Pancreas (tissue), 10 donors: ENCODE data around the gene ZEB2. TPM values are rescaled to one million over a fixed set of nuclear protein-coding genes. Genes with fewer than 3 reads are reported as not detected.

Experiments
- ATAC-seq, 4 donors: fragments of 200-7000 bp; cut with Tn5 transposase; one replicate each; pipeline versions ENCODE4 v1.8.0 to v1.9.1; 2020; ENCODE audit warnings: mild to moderate bottlenecking in 4 of 4, moderate library complexity in 4 of 4
- DNase-seq, 6 donors: peaks; one replicate each; pipeline ENCODE4 v3.0.0-alpha.2; 2020
- FAIRE-seq: peaks from 2 replicates; lab custom pipeline; 2012; peaks lifted over from hg19 to GRCh38; lab: Jason Lieb, UNC
- H3K27ac ChIP-seq, 4 donors: fragments of 200-600 bp; sonication (generic); 1 replicate in 3 of 4; 2 replicates in 1 of 4; pipeline versions ENCODE4 v1.5.0 to v1.8.0; 2020
- H3K27me3 ChIP-seq, 4 donors: fragments of 200-600 bp; one replicate each; pipeline ENCODE4 v1.8.0; 2021
- H3K36me3 ChIP-seq, 3 donors: fragments of 200-600 bp; sonication (generic) in 1 of 3; one replicate each; pipeline versions ENCODE4 v1.5.0 to v1.8.0; 2020 to 2021
- H3K4me1 ChIP-seq, 3 donors: fragments of 200-600 bp; one replicate each; pipeline ENCODE4 v1.8.0; 2021
- H3K4me3 ChIP-seq, 4 donors: fragments of 200-600 bp; sonication (generic) in 2 of 4; one replicate each; pipeline versions ENCODE4 v1.5.0 to v1.8.0; 2020 to 2021
- H3K9me3 ChIP-seq, 4 donors: fragments of 200-600 bp; one replicate each; pipeline ENCODE4 v1.8.0; 2021
- CTCF ChIP-seq, 4 donors: fragments of 200-600 bp; sonication (generic) in 3 of 4; IDR thresholded peaks; one replicate each; pipeline versions ENCODE4 v1.5.0 to v1.8.0; 2021; ENCODE audit warnings: antibody characterized with exemption in 4 of 4
- WGBS, 2 donors: extraction: QIAGEN DNeasy Blood & Tissue Kit; methylation state at CpG; one replicate each; pipeline ENCODE4 v1.1.7; 2013; 5-methylcytosine and 5-hydroxymethylcytosine counted together
- intact Hi-C, 3 donors: fragments of 100-400 bp; cut with DNase I; formaldehyde crosslinking; loops; one replicate each; pipeline versions ENCODE4 v1.11.1 to v1.14.2; 2022
- polyA plus RNA-seq, 2 donors: library from polyadenylated mRNA; stranded (reverse); fragments of 200-250 nt; gene quantifications; one replicate each; pipeline ENCODE4 v1.2.3, GENCODE V29; 2013
- total RNA-seq, 6 donors: library from RNA; stranded (reverse); fragmentation: NEBNext Ultra II Directional in 4 of 6; extraction: Animal tissue kit (Norgen Biotek cat#: 25700) in 4 of 6; gene quantifications; one replicate each; pipeline versions ENCODE4 v1.2.1 to v1.2.4, GENCODE V29; 2021 to 2023
- donor health status: healthy with polysubstance abuse.
- donor health status: DM: no; HTN: no; CAD: no; lungs with moderate emphysema.
- donor health status: DM: no; HTN: no; CAD: no.
- donor health status: control.
- donor health status: control.
- donor health status: Bipolar disorder and iron deficiency.
- donor health status: DM: yes; HTN: yes; CAD: no.
- donor health status: DM: no; HTN: no; CAD: no.
- donor health status: DM: no; HTN: no; CAD: no.
- donor health status: DM: yes; HTN: yes; CAD: no.

Gene ZEB2
- total and polyA plus RNA-seq, 8 donors = 3.8 to 38.6 (median 5.7) TPM

DNA sequence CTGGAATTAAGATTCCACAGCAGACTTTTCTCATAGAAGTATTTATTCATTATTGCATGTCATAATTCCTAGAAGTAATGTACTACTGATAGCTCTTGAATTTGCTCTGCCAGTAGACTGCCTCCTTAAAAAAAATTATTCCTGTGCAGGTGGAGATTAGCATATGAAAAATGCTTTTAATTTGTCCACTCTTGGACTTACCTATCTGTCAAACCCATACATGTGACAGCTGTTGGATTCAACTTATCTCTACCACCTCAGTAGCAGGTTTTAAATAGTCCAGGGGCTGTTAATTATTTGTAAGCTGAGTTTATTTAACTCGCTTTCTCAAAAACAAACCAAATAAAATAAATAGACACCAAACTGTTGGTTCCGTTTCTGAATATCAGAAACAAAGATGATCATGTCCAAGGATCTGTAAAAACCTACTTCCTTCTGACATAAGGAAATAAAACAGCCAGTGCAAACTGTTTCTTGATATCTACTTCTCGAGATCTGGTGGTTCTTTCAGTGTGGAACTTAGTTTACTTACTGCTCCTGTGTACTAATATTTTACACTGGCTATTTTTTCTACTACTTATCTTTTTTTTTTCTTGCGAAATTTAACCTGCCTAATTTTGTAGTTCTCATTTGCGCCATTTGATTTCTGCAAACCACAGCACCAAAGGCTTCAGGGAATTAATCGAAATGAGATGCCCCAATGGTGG, 44.2 kb downstream of the ZEB2 start:
- ATAC-seq = no peak
- H3K27ac ChIP-seq = no peak overlapping the region
- no peak for FAIRE-seq
- TF ChIP-seq CTCF (IDR thresholded peaks at IDR 0.05) = no peak
- no peaks in the 10 kb centered on the region for H3K27me3 ChIP-seq
- intact Hi-C loops = no loop called here
- no peak for DNase-seq
- peaks cover 0 to 13% (median 12%) of the 10 kb centered on the region in 3 donors for H3K4me1 ChIP-seq
- 43 to 45% methylated on average over 6 of the region's 6 CpGs for WGBS, 2 donors
- no peak overlapping the region for H3K4me3 ChIP-seq
- H3K9me3 ChIP-seq = no peaks in the 10 kb centered on the region
- H3K36me3 ChIP-seq = no peaks in the 10 kb centered on the region

DNA sequence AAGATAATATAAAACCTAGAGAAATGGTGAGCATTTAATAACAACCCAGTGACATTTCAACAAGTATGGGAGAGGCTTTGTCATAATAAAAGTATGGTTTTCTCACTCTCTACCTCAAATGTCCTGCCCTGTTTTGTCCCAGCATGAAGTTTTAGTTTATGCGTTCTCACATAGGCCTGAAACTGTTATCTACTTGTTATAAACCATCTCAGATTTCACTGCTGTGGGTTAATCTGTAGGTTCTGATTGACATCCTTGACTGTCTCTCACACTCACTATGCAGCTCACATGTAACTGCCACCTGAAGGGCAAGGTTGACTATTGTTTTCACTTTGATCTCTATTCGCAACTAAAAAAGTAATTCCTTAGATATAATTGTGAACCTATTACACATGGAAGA, 44.9 kb downstream of the ZEB2 start:
- Histone ChIP-seq H3K4me1 (peaks cover 0 to 13% (median 12%) of the 10 kb centered on the region in 3 donors), H3K9me3 (no peaks in the 10 kb centered on the region), H3K36me3 (no peaks in the 10 kb centered on the region), H3K27me3 (no peaks in the 10 kb centered on the region), H3K27ac (no peak overlapping the region), H3K4me3 (no peak overlapping the region)
- FAIRE-seq (no peak), DNase-seq (no peak), ATAC-seq (peak in 1 of 4 donors; percentile 23)
- WGBS, 2 donors = 39% methylated on average over 2 of the region's 2 CpGs
- intact Hi-C loops = no loop called here
- TF ChIP-seq CTCF (IDR thresholded peaks at IDR 0.05) = no peak

GRCh38 chr2:144474017-144474416, 45.9 kb downstream of the ZEB2 start:
- no peak overlapping the region for H3K27ac ChIP-seq
- no peak for FAIRE-seq
- TF ChIP-seq CTCF (IDR thresholded peaks at IDR 0.05) = no peak

GRCh38 chr2:144472911-144473310, 47.0 kb downstream of the ZEB2 start:
- peaks cover 0 to 13% (median 12%) of the 10 kb centered on the region in 3 donors for H3K4me1 ChIP-seq
- H3K9me3 ChIP-seq = no peaks in the 10 kb centered on the region
- H3K27ac ChIP-seq = no peak overlapping the region
- ATAC-seq (no peak), DNase-seq (no peak), FAIRE-seq (no peak)
- 80 to 89% methylated on average over 2 of the region's 2 CpGs for WGBS, 2 donors
- no peak overlapping the region for H3K4me3 ChIP-seq
- intact Hi-C loops = no loop called here
- peaks cover 0 to 5% (median 0%) of the 10 kb centered on the region in 4 donors for H3K27me3 ChIP-seq
- no peak for TF ChIP-seq CTCF (IDR thresholded peaks at IDR 0.05)
- no peaks in the 10 kb centered on the region for H3K36me3 ChIP-seq

More at GRCh38 chr2:144474017-144474416, 45.9 kb downstream of the ZEB2 start:
- peaks cover 0 to 13% (median 12%) of the 10 kb centered on the region in 3 donors for H3K4me1 ChIP-seq
- H3K4me3 ChIP-seq = no peak overlapping the region
- no peak for DNase-seq
- no peaks in the 10 kb centered on the region for H3K9me3 ChIP-seq
- no peak for ATAC-seq
- 87 to 89% methylated on average over 5 of the region's 5 CpGs for WGBS, 2 donors
- H3K36me3 ChIP-seq = no peaks in the 10 kb centered on the region
- intact Hi-C loops = no loop called here
- H3K27me3 ChIP-seq = peaks cover 0 to 5% (median 0%) of the 10 kb centered on the region in 4 donors

DNA sequence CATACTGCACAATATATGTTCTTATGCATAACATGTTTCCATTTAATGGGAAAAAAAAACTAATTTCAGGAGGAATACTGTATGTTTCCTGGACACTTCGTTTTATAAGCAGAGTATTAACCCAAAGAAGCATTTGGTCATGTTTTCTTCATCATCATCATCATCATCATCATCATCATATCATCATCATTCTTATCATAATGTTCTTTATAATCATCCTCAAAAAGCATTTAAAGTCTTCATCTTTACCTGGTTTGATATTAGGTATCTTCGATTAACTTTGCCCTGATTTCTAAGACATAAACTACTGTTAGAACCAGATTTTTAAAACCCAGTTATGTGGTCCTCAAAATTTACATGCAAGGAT, 47.9 kb downstream of the ZEB2 start:
- ATAC-seq (no peak), DNase-seq (no peak), FAIRE-seq (no peak)
- H3K9me3 ChIP-seq = no peaks in the 10 kb centered on the region
- intact Hi-C loops = no loop called here
- peaks cover 0 to 5% (median 0%) of the 10 kb centered on the region in 4 donors for H3K27me3 ChIP-seq
- H3K36me3 ChIP-seq = no peaks in the 10 kb centered on the region
- no peak overlapping the region for H3K4me3 ChIP-seq
- no peak overlapping the region for H3K27ac ChIP-seq
- peaks cover 0 to 13% (median 12%) of the 10 kb centered on the region in 3 donors for H3K4me1 ChIP-seq
- TF ChIP-seq CTCF (IDR thresholded peaks at IDR 0.05) = no peak
- 70 to 71% methylated on average over 2 of the region's 2 CpGs for WGBS, 2 donors
